GM12801 (cell line): ENCODE measurements around the gene PPP2R5C.

Source experiments
- TF ChIP-seq, protein P1 (sequence below): IDR thresholded peaks from one replicate; pipeline ENCODE4 v1.5.1; 2011; ENCODE audit warnings: control low read depth; ENCODE audit not compliant: insufficient read length; ENCODE audit errors: extremely low read depth

The PPP2R5C gene

DNA sequence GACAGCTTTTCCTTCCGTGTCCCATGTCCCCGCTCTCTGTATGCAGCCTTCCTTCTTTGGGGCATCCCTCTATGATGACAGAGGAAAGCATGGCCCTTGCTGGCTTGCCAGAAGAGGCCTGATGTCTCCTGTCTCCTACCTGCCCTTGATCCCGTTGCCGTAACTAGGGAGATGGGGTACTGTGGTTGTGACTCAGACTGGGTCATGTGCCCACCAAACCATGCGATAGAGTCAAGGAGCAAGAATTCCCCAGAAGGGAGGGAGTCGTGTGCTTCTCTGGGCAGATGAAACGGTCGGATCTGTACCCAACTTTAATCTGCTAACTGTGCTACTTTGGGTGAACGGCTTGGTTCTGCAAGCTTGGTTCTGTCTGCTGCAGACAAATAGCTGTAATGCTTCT is 103.8 kb downstream of the PPP2R5C start:
- TF ChIP-seq, protein P1, sequence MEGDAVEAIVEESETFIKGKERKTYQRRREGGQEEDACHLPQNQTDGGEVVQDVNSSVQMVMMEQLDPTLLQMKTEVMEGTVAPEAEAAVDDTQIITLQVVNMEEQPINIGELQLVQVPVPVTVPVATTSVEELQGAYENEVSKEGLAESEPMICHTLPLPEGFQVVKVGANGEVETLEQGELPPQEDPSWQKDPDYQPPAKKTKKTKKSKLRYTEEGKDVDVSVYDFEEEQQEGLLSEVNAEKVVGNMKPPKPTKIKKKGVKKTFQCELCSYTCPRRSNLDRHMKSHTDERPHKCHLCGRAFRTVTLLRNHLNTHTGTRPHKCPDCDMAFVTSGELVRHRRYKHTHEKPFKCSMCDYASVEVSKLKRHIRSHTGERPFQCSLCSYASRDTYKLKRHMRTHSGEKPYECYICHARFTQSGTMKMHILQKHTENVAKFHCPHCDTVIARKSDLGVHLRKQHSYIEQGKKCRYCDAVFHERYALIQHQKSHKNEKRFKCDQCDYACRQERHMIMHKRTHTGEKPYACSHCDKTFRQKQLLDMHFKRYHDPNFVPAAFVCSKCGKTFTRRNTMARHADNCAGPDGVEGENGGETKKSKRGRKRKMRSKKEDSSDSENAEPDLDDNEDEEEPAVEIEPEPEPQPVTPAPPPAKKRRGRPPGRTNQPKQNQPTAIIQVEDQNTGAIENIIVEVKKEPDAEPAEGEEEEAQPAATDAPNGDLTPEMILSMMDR = no peak

DNA sequence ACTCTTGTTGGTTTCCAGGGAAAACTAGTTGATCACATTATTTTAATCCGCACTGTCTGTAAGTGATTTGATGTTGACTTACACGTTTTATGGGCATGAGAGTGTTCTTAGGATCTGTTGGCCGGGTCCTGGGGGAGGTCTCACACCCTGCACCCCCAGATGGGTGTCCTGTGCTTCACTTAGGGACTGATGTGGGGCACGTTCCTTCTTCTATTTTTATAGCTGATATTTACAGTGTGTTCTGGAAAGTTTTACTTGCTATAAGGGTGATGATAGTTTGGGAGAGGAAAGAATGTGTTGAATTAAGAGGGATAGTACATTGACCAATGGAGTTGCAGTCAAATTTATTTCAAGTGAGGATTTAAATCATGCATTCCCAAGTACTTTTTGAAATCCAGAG is 106.3 kb downstream of the PPP2R5C start:
- TF ChIP-seq, protein P1 = no peak

DNA sequence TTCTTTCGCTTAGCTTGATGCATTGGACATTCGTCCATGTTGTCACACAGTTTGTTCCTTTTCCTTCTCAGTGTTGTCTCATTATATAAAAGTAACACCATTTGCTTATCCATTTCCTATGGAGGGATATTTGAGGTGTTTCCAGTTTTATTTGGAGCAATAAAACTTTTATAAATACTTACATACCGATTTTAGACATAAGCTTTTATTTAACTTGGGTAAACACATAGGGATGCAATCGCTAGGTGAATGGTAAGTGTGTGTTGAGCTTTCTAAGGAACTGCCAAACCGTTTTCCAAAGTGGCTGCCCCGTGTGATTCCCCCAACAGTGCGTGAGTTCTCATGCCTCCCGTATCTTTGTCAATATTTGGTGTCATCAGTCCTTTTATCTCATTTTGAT is 107.7 kb downstream of the PPP2R5C start:
- TF ChIP-seq, protein P1 = no peak

DNA sequence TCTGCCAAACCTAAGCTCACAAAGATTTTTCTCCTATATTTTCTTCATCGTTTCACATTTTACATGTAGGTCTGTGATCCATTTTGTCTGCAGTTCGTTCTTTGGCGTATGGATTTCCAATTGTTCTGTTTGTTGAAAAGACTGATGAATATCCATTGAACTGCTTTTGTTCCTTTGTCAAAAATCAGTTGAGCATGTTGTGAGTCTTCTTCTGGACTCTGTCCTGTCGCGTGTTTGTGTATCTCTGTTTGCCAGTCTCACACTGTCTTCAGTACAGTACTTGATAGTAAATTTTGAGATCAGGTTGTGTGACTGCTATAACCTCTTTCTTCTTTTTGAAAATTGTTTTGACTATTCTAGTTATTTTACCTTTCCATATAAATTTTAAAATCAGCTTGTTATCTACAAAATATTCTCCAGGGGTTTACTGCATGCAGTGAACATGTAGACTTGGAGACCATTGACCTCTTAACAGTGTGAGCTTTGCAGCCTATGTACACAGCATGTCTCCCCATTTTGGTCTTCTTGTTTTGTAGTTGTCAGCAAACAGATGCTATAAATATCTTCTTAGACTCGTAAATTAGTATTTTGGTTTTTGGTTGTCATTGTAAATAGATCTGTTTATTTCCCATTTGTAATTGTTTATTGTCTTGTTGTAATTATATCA is 108.9 kb downstream of the PPP2R5C start:
- TF ChIP-seq, protein P1 = no peak

DNA sequence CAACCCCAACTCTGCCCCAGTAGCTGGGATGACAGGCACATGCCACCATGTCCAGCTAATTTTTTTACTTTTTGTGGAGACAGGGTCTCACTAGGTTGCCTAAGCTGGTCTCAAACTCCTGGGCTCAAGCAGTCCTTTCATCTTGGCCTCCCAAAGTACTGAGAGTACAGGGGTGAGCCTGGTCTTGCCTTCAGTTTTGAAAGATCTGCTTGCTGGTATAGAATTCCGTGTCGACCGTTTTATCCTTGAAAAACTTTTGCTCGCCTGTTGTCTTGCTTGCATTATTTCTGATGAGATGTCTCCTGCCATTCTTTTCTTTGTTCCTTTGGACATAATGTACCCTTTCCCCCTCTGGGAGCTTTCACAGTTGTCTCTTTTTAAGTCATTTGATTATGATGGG is 110.8 kb downstream of the PPP2R5C start:
- TF ChIP-seq, protein P1 = no peak

DNA sequence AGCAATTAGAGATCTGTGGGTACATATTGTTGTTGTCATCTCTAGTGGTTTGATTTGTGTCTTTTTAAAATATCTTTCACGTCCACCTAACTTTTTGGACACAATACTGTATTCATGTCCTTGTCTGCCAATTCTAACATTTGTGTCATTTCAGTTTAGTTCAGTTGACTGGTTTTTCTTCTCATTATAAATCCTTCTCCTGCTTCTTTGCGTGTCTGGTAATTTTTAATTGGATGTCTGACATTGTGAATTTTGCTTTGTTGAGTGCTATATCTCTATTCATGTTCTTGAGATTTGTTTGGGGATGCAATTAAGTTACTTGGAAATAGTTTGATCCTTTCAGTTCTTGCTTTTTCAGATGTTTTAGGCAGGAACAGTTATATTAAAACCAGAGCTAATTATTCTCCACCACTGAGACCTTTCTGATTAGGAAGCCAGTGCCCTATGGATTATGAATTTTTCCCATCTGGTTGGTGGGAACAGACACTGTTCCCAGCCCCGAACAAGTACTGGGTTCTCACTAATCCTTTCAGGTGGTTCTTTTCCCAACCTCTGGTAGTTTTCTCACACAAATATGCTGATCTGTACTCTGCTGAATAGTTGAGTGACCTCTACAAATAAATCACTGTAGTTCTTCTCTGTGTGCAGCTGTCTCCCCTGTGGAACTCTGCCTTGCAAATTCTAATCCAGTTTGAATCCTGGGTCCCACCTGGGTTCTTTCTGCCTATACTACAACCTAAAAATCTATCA is 111.7 kb downstream of the PPP2R5C start:
- TF ChIP-seq, protein P1 = no peak

DNA sequence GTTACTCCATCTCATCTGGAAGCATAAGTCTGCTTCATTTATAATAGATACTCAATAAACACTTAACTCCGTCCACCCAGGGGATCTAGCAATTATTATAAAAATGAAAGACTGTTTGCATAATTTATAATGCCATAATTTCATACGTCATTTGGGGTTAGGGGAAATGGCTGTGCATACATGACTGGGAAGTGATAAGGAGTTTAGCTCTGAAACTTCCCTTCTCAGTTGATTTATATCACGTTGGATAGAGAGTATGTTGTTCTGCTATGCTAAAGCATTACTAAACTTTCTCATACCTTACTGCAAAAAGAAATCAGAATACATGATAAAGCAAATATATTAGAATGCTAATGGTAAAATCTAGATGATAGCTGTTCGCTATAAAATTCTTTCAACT is 112.5 kb downstream of the PPP2R5C start:
- TF ChIP-seq, protein P1 = no peak
